HG03457 (cell line): ENCODE results near the gene ATXN7L1.

Experiments used
- ATAC-seq: cut with Tn5 transposase; IDR thresholded peaks from one replicate; pipeline ENCODE4 v1.9.1; 2021; ENCODE audit warnings: moderate number of reproducible peaks; ENCODE audit not compliant: unreplicated experiment

Gene ATXN7L1

DNA sequence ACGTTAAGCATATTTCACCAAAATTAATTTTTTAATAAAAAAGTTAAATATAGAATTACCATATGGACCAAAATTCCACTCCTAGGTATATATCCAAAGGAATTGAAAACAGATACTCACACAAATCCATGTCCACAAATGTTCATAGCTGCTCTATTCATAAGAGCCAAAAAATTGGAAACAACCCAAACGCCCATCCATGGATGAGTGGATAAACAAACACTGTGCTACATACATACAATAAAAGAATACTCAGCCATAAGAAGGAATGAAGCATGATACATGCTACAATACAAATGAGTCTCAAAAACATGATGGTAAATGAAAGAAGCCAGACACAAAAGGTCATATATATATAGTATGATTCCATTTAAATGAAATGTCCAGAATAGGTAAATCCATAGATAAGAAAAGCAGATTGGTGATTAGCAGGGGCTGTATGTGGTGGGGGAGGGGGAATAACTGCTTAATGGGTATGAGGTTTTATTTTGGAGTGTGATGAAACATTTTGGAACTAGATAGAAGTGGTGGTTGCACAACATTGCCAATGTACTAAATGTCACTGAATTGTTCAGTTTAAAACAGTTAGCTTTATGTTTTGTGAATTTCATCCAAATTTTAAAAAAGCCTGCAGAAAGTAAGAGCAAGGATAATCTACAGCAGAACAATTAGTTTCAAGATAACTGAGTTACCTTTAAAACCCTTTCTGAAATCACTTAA lies 193.9 kb downstream of the ATXN7L1 start:
- ATAC-seq: no peak

DNA sequence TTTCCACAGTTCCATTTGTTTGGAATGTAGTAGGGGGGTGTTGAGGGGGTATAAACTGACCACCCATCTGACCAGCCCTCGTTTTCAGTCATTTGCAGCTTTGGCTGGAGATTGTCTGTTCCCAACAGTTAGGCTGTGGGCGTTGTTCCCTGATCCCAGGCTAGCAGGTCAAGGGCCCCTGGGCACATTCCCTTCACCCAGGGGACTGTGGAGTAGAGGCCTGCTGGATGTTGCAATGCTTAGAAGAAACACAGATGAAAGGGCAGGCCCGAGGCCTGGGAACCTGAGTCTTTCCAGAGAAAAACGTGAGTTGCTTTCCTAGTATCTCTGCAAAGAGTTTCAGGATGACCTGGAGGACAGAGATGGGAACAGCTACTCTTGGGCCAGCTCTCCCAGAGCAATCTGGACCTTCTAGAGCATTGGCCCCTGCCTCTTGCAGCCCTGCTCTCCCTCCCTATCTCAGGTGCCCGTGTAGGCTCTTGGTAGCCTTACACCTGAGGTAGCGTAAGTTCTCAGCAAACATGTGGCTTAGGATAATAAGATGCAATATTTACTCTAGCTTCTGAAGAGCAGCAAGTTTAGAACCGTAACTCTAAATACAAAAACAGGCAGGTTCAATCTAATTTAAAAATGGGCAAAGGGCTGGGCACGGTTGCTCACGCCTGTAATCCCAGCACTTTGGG lies 195.8 kb downstream of the ATXN7L1 start:
- ATAC-seq: no peak

DNA sequence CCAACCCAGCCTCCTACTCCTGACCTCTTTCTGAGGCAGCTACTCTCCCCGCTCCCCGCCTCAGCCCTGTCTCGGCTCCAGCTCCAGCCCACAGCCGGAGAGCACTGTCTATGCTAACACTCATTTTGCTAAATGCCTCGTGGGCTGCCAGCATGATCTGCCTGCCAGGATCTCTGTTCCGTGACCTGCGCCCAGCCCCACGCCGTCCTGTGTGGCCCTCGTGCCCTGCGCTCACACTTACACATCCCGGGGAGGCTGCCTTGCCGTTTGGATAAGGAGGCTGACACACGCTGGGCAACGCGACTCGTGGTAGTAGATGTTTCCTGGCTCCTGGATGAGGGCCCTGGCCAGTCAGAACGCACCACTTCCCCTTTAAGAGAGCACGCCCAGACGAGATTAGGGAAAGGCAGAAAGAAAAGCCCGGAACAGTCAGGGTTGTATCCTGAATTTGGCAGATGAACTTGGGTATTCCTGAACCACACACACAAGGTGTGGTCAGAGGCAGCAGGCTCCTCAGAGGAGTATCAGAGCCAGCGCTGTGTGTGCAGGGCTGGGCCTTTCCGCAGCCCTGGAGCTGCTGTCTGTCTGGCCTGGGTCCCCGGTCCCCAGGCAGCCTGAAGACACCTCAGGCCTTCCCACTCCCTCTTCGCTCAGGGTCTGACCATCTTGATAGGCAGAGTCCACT lies 197.4 kb downstream of the ATXN7L1 start:
- no peak for ATAC-seq

DNA sequence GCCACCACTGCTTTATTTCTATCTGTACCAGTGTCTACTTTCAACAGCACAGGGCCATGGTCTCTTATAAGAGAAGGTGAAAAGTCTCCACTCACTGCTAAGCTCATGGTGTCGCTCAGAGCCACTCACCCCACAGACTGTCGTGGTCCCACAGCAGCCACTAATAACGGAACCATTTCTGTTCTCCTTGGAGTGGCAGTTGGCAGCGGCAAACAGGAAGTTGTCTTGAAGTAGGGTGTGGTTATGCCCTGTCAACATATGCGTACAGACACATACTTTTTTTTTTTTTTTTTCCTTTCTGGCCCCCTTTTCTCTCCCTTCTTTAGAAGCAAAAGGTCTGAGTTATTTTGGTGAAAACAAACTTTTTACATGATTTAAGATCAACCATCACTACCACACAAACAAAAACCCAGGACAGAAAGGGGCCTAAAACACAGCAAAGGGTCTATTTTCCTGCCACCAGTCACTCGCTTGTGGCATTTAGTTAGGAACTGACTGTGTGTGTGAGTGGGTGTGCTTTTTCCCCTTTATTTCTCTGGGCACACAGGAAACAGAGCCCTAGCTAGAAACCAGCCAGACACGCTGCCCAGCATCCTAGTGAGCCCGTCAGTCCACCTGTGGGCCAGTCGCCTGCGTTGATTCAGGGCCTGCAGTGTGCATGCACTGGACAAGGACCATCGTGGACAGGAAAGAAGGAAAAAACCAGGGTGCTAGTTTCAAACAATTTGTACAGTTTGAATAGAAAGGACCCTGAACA lies 198.4 kb downstream of the ATXN7L1 start:
- ATAC-seq: peak; percentile 48

DNA sequence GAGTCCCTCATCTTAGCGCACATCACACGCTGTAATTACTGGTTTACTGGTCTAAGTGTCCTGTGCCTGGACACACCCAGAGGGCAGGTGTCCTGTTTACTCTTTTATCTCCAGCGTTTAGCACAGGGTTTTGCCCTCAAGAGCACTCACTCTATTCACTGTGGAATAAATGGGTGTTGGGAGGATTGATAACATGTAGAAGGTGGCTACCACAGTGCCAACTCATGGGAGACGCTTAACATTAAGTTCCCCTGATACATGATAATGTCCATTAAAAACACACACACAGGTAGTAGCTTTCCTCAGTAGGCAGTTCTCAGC lies 199.0 kb downstream of the ATXN7L1 start:
- no peak for ATAC-seq

DNA sequence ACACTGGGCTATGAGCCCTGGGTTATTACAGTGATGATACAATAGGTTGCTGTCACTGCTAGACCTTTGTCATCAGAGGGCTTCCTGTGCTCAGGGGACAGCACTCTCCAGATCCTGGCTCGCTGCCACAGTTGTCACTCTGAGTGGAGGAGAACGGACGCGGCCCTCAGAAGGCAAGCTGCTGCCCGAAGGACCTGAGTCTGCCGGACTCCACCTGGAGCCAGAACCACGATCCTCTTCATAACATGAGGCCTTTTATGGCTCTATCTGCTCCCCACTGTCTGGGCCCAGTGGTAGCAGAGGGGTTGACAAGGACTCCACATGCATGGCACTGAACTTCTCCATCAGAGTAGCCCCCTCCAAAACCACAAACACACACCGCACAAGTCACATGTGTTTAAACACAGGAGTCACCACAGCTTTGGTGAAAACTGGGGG lies 200.4 kb downstream of the ATXN7L1 start:
- no peak for ATAC-seq

DNA sequence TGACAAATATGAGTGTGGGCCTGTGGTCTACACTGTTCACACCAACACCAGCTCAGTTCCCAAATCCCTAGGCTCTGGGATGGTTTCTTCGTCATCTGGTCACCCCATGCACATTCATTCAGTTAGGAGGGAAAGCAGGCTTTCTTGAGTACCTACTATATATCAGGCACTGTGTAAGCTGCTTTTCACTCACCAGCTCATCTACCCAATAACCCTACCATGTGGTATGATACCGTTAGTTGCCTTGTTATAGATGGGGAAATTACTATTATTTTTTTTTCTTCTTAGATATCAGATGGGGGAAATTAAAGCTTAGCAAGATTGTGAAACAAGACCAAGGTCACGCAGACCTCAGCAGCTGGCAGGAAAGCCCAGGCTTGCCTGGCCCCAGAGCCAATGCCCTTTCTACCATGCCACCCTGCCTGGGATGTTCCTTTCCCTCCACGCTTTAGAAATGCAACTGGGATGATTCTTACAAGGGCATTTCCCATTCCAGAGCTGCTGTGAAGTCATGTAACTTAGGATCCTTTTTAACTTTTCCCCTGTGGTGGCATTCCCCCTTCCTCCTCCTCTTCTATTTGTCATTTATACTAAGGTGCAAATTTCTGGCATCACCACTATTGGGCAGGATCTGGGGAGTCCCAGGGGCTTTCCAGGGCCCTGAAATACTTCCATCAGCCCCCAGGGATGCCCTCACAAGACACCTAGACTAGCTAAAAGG lies 202.0 kb downstream of the ATXN7L1 start:
- no peak for ATAC-seq

DNA sequence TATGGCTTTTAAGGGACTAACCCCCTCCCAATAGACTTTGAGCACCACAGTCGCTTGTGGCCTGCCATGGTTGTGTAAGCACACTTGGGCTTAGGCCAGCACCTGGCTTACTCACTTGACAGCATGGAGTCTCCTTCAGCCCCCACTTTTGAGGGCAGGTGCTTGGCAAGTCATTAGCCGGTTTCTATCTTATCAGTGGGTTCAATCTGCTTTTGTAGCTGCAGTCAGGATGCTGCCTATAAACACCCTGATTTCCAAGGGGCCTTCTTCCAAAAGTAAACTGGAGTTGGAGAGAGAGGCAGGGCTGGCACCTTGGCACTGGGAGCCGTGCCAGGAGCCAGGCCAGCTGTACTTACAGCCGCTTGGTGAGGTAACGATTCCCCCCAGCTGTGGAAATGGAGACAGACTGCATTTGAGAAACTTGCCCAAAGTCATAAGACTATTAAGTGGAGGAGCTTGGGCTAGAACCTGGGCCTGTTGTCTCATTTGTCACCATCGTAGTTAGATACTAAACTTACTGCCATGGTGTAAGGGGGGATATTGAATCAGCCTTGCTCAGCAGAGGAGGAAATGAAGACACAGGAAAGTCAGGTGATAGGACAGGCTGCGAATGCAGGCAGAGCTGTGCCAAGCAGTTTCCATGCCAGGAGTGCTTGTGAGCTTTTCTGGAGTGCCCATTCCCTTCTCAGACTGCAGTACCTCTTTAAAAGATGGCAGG lies 202.9 kb downstream of the ATXN7L1 start:
- no peak for ATAC-seq

DNA sequence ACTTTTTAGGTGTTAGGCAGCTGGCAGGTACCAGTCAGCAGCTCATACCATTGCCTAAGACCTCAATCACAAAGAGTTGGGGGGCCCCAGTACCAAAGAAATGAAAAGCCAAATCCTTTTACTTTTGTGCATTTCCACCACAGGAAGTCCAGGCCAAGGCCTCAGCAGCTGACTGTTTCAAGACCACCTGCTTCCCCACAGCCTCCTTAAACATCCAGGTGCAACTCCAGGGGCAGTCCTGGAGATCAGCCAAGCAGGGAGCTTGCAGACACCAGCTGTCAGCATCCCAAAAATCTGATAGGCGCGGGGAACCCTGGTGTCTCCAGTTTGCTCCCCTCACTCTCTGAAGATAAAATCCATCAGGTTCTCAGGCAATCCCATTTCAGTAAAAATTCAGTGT lies 203.6 kb downstream of the ATXN7L1 start:
- no peak for ATAC-seq

DNA sequence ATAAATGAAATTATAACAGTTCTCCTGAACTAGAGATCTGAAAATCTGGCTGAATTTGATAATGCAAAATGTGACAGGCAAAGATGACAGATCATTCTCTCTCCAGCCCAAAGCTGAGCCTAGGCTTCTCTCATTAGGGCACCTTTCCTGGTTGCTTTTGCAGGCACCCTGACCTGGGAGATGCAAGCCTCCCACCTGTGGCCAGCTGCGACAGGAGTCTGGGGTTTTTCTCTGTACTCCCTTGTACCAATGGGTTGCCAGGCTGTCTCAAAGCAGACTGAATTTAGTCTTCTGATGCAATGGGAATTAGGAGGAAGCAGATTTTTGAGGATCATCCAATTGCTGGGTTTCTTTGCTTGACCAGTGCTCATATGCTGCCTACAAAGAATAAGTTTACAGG lies 210.1 kb downstream of the ATXN7L1 start:
- ATAC-seq: no peak

DNA sequence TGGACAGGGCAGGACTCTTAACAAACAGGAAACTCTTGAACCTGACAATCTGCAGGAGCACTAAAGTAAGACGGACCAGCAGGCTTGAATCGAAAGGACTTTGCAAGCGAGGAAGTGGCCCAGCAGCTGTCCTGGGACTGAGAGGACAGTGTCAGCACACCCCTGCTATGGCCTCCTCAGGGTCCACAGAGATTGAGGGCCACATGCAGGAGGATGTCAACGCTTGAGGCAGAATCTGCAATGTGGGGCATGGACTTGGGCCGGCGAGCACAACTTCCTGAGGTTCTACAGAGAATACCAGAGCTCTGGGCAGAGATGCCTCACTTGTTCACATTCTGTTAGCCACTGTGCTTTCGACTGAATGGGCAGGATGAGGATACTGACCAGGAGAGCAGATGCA lies 210.7 kb downstream of the ATXN7L1 start:
- ATAC-seq: no peak

DNA sequence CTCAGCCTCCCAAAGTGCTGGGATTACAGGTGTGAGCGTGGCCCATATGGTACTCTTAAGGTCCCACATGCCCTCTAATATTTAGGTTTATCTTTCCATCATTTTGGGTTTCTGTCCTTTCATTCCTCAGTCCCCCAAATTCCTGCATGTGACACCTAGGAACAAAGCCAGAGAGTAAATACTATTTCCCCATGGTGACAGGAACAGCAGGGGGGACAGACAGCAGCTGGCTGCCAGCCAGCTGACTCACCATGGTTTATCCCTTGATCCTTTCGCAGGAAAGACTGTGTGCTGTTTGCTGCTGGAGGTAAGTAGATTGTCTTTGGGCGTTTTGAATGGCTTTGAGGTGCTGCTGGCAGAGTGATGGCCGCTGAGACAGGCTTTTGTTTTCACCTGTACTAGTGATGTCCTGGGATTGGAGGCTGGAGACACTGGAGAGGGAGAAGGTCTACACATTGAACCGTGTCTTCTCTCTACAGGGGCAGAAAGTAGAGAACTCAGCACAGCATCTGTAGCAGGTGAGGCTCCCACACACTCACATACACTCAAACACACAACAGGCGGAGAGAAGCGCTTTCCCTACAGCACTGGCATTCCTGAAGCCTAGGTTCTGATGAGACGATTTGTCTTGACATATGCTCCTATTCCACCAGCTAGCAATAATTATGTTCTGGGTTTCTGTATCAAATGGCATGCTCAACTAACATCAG lies 211.4 kb downstream of the ATXN7L1 start:
- ATAC-seq: no peak

DNA sequence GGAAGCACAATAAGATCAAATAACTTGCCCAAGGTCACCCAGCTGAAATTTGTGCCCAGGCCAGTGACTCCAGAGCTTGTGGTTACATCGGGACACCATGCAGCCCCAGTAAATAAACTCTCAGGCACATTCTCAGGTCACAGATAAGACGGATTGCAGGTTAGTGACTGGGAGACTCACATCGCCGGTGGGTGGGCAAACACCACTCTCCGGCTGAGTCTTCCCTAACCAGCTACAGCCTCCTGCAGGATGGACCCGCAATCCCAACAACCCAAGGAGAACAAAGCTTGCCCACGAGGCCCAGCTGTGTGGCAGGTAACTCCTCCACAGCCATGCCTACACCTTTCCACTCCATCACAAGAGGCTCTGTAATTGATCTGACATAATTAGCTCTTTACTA lies 213.4 kb downstream of the ATXN7L1 start:
- no peak for ATAC-seq

DNA sequence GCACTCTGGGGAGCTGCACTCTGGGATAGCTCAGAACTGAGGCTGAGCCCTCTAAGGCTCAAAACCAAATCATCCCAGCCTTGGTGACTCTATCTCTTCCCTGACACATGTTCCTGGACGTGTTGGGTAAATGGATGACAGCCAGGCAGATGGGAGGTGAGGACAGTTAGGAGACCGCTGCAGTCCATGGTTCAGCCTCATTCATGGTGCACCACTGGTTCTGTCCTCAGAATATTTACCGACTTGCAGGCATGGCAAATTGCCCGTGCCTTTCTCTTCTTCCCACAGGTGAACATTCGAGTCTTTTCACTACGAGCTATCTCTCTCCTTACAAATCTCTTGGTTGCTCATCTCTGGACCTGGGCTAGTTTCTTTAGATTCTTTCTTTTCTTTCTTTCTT lies 214.8 kb downstream of the ATXN7L1 start:
- ATAC-seq: no peak

DNA sequence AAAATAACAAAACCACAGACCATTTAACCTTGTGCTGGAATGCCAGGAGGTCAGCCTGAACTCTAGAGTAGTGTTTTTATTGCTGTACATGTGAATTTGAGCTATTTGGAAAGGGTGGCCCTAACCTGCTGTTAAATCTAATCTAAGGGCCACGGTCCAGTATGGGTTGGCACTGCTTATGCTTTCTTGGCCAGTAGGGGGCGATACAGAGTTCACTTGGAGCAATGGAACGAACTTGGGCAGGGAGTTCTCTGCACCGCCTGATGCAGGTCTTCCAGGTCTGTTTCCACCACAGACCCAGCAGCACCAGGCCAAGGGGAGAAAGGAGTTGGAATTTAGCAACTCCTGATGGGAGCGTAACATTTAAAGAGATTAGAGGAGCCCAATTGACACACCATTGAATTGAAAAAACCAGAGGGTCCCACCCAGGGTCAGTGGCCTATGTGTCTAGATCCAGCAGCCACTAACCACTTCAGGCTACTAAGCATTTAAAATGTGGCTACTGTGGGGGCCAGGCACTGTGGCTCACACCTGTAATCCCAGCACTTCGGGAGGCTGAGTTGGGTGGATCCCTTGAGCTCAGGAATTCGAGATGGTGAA lies 219.4 kb downstream of the ATXN7L1 start:
- ATAC-seq: no peak

DNA sequence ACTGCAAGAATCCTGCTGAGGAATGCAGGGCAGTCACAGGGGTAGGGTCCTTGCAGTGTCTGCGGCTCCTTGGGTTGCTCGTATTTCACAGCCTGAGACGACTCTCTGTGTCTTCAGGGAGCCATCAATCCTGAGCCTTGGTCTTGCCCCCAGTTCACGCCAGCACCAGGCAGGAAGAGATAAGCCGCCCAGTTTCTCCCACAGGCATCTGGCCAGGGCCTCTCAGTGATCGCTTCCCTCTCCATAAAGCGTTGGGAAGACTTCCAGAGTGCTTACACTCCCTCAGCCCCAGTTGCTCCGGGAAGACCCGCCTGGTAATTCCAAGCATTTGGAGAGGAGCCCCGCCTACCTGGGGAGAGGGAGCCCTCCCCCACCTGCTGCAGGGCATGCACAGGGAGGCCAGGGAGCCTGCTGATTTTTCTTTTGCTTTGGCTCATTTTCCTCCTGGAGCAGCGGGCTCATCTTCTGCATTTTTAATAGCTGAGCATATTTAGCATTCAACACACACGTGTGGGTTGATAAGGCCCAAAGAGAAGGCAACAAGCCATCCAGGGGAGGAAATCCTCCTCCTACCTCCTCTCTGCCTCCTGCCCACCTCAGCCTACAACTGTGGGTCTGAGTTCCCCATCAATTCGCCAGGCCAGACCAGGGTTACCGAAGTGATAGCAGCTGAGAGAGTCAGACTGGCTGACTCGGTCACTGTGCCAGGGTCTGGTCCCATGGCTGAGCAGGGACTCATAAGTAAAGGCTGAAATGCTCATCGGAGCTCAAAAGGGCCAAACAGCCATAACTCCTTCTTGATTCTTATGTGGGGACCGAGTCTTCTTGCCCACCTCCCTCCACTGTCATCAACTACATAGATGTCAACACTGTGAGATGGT lies 220.7 kb downstream of the ATXN7L1 start:
- ATAC-seq: no peak

DNA sequence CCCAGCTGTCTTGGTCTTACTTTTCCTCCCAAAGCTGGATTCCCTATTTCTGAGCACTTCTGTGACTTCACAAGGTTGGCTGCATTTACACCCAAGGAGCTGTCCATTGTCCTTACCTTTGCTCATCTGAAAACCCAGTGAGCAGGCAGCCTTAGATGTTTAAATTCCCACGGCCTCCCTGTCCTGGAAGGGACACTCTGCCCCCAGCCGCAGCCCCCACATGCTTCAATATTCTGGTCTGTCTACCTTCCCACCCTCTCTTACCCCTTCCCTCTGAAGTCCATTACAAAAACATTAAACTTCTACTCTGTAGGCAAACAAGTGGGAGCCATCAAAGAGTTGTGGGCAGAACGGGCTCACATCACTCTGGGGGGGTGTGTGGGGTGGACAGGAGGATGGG lies 221.3 kb downstream of the ATXN7L1 start:
- ATAC-seq: no peak

DNA sequence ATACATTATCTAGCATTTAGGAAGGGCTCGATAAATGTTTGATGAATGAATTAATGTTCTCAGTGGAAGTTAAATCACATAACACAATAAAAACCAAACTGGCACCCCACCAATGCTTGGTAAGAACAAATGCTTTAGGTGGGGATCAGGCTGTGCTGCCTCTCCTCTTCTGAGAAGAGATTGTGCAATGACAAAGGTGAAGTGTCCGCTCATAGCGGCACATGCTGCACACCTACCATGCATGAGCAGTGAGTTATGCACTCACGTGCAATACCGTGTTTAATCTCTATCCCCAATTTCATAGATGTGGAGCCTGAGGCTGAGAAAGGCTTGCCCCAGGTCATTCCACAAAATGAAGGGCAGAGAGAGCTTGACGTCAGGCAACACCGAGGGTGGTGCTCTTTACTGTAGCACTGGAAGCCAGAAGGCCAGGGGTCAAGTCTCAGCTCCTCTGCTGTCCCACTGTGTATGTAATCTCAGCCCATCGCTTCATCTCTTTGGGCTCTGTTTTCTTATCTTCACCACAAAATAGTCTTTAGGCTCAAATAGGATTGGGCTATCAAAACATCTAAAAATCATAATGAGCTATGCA lies 222.2 kb downstream of the ATXN7L1 start:
- ATAC-seq: no peak
